Esophagus muscularis mucosa (tissue), 3 donors: ENCODE data around the gene HINT3.

Experiments
- CTCF ChIP-seq, 3 experiments: fragments of 200-600 bp in 2 of 3; fragments of 450-650 bp in 1 of 3; sonication (generic) in 2 of 3; IDR thresholded peaks; one replicate each; pipeline ENCODE4 v1.5.1; 2017 to 2019; ENCODE audit warnings: antibody characterized with exemption in 3 of 3, mild to moderate bottlenecking in 2 of 3, moderate library complexity in 1 of 3
- POLR2A ChIP-seq: fragments of 450-650 bp; IDR thresholded peaks from one replicate; pipeline ENCODE4 v1.6.1; 2017; ENCODE audit warnings: antibody characterized with exemption, moderate library complexity, mild to moderate bottlenecking, low read depth

GRCh38 chr6:125983246-125983945, 26.8 kb downstream of the HINT3 start:
- TF ChIP-seq CTCF (IDR thresholded peaks at IDR 0.05) = no peak
- TF ChIP-seq POLR2A = no peak
